Uterus (tissue), 2 donors: ENCODE measurements around the gene PSMD6.

Experiments used
- CTCF ChIP-seq, 4 experiments: fragments of 200-600 bp in 2 of 4; fragments of 450-650 bp in 2 of 4; sonication (generic) in 2 of 4; IDR thresholded peaks; one replicate each; pipeline ENCODE4 v1.5.1; 2016 to 2019; ENCODE audit warnings: antibody characterized with exemption in 4 of 4, mild to moderate bottlenecking in 2 of 4, moderate library complexity in 1 of 4
- POLR2A ChIP-seq, 2 donors: fragments of 450-650 bp; IDR thresholded peaks; one replicate each; pipeline ENCODE4 v1.6.1; 2016; ENCODE audit warnings: antibody characterized with exemption in 2 of 2, mild to moderate bottlenecking in 1 of 2, moderate library complexity in 1 of 2

- TF ChIP-seq CTCF (IDR thresholded peaks at IDR 0.05) (no peak), POLR2A (IDR thresholded peaks at IDR 0.05) (no peak)
Observed at GRCh38 chr3:64067506-64068346, 44.4 kb upstream of the PSMD6 start.
